SH-SY5Y (cell line): ENCODE results near the gene ABR.

Experiments
- GATA2 ChIP-seq: IDR thresholded peaks from 2 replicates; pipeline ENCODE4 v1.6.1; 2011; ENCODE audit warnings: mild to moderate bottlenecking, low read depth, low read length
- GATA3 ChIP-seq: IDR thresholded peaks from 2 replicates; pipeline ENCODE4 v1.6.1; 2011; ENCODE audit warnings: low read depth, mild to moderate bottlenecking, low read length, moderate library complexity

DNA sequence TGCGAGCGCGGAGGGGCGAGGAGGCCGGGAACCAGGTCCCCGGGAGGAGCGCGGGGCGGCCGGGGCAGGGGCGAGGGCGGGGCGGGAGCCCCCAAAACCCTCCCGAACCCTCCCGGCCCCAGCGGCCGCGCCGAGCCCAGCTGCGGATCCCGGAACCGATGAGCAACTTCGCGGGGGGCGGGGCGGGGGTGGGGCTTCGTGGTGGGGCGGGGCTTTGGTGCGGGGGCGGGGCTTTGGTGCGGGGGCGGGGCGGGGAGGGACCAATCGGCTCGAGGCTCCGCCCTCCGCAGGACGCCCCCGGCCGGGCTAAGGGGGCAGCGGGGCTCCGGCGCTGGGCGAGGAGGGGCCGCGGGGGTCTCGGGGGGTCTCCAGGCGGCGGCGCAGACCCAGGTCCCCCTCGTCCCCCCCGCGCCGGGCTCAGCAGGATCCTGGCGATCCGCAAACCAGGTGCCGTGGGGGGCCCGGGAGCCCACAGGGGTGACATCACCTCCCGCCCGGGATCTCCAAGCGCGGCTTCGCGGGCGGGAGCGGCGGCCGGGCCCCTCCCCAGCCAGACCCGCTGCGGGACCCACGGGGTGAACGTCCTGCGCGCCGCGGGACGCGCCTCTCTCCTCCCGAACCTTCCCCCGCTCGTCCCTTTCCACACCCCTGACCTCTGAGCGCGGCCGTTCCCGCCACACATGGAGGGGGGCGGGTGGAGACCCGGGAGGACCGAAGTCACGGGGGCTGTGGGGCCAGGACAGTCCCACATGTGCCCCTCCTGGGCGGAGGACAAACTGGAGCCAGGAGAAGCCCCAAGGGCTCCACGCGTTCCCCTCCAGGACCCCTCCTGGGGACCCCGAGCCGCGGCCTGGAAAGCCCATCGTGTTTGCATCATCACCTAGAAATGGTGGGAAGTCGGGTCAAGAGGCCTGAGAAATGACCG is at the start of gene ABR:
- TF ChIP-seq GATA2 (no peak), GATA3 (no peak)
